ENCODE data around the gene GMEB2.

GMEB2 gene

DNA sequence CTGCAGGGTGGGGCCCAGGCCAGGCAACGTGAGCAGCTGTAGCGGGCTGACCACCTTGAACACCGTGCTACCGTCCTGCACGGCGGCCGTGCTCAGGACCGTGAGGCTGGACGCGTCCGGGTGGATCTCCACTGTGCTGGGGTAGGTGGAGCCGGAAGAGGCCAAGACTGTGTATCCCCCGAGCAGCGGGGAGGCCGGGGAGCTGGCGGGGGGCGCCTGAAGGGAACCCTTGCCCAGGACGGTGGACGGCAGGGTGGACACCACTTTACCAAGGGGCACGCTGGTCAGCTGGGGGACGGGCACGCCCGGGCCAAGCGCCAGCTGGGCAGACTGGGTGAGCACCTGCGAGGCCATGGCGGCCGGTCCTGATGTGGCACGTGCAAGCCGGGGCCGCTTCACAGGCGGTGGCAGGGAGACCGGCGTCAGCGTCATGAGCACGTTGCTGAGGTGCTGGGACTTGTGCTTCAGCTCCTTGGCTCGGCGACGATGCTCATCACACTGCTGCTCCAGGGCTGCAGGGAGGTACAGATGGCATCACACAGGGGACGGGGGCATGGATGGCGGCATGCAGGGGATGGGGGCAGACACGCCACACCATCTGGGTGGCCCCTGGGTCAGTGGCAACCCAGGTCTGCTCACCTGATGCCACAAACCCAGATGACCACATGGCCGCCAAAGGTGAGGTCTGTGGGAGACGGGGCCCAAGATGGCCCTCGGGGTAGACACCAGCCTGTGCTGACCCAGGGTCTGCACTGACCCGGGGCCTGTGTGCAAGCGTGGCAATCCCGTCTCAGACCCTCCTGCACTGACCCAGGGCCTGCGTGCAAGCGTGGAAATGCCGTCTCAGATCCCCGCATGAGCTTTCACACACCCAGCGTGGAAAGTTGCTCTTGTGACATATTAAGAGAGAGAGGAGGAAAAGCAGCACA is 36.4 kb downstream of the GMEB2 start:
- no peak for DNase-seq (ENCODE audit: low read depth in 2 of 2, low spot score in 1 of 2)

DNA sequence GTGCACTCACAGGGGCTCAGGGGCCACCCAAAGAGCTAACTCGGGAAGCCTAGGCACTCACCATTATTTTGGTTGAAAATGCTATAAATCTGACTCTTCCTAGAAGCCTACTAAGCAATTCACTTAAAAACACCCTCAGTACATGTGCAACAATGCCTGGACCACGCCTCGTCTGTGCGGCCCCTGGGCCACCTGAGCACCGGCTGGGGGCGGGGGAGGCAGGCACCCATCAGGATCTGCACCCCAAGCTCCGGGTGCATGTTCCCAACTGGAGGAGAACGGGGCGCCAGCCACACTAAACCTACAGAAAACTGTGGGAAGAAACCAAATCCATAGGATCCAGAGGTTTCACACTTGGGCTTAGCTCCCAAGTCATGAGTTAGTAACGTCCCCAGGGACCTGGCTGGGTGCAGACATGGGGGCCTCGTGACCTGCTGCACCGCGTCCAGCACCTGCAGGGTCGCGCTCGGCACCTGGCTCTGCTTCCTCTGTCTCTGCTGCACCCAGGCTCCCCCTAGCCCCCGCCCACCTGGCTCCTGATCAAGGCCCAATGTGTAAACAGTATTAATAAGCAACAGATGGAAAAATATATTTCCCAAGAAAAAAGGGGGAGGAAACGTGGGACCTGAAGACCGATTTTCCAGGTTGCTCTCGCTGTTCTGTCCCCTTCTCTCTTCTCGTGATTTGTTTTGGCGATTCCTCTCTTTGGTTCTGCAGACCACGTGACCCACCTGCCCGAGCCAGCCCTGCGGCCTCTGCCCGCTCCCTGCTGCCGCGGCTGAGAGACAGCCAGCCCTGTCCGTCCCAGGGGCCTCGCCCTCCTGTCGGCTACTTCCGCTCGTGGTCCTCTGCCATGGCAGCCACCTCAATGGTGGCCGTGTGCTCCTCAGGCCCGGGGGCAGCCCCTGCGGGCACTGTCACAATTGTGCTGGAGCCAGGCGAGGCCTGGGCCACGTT is 37.4 kb downstream of the GMEB2 start:
- DNase-seq (ENCODE audit: low read depth in 2 of 2, low spot score in 1 of 2) = no peak

DNA sequence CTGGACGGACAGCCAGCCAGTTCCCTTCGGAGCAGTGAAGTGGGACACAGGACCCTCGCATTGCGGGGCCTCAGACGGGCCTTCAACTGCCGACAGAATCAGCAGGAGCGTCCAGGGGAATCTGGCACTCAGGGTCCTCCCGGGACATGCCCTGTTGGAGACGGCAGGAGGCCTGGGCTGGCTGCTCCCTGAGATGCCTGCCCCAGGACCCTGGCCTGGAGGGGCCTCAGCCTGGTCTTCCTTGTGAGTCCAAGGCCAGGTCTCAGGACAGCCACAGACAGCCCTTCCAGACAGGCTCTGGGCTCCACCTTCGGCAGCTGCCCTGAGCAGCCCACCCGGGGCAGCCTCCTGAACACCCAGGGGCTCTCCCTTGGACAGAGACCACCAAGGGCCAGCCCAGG is 38.3 kb downstream of the GMEB2 start:
- DNase-seq (ENCODE audit: low read depth in 2 of 2, low spot score in 1 of 2) = no peak

DNA sequence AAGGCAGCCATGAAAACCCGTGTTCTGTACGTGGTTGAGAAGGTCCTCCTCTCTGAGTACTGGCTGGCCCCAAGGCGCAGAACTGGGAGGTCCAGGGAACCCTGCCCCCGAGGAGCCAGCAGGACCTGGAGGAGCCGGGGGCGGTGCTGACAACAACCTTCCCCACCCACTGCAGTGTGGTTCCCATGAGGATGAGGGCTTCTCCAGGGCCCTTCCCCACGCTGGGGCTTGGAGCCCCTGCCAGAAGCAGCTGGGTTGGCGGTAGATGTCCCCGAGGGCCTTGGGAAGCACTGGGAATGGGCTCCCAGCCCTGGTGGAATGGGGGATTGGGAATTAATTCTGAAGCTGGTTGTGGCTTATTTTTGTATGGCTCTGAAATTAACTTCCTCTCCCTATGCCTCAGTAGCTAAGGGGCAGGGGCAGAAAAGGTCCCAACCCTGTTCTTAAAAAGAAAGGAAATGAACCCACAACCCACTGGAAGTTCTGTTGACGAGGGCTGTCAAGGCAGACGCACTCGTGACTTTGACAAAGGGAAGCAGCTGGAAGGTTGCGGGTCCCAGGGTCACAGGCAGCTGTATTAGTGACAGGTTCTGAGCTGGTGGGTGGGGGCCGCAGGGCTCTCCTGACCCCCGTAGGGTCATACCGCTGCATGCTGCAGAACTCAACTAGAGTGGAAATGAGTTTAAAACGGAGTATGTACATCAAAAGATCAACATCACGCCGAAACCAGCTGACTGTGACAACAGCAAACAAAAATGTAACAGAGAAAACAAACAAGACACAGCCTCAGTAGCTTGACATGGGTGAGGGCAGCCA is 38.9 kb downstream of the GMEB2 start:
- DNase-seq (ENCODE audit: low read depth in 2 of 2, low spot score in 1 of 2) = no peak

DNA sequence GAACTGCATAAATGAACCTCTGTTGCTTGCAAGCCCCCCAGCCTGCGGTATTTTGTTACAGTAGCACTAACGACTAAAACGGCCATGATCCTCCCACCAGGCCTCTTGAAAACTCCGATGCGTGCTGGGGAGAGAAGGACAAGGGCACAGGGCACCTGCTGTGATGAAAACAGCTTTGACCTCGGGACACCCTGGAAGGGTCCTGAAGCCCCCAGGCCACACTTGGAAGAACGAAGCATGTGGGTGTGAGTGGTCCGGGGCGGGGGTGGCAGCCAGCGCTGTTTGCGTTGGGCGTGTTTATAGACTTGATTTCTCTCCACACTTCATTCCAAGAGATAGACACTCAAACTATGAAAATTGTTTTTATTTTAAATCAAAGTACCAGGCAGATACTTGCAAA is 39.6 kb downstream of the GMEB2 start:
- no peak for DNase-seq (ENCODE audit: low read depth in 2 of 2, low spot score in 1 of 2)

DNA sequence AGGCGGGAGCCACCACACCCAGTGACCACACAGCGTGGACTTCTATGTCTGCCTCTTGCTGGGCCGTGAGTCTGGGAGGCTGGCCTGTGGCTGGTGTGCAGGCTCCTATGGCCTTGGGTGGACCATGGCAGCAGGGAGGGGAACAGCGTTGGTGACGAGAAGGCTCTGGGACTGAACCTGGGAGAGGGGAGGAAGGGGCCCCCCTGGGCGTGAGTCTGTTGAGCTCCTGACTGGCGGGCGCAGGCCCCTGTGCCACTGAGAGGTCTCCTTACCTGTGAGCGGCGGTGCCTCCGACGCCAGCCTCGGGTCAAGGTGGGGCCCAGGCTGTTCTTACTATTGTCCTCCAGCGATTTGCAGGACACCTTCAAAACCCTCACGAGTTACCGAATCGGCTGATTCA is 40.1 kb downstream of the GMEB2 start:
- no peak for DNase-seq (ENCODE audit: low read depth in 2 of 2, low spot score in 1 of 2)

DNA sequence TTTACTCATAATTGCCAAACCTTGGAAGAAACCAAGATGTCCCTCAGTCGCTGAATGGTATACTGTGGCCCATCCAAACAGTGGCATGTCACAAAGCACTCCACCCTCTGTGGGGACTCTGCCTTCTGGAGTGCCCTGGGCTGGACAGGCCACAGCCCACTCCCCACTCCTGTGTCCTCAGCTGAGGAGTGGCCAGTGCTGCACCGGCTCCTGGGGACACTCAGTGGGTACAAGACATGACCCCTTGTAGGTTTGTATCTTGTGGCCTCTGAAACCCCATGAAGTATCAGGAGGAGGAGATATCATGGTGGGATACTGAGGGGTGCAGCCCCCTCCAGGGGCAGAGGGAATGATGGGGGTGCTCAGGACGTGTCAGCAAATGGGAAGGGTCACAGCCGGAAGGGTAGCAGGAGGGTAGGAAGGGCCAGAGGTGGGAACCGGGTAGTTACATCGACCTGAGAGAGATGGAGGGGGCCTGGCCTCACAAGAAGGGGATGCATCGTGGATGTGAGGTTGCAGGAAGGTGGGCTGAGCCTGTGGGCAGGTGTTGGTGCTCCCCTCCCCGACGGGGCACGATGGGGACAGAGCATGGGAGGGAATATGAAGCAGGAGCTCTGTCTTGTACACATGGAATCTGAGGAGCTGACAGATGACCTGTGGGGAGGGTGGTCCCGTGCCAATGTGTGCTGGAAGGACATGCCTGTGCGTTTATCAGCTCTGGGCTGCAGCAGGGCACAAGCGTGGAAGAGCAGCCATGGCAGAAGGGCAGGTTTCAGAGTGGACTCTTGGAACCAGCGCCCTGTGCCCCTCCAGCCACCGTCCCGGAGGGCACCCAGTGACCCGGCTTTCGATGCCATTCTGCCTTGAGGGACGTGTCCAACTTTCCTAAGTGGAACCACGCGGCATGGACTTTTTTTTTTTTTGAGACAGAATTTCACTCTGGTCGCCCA is 41.0 kb downstream of the GMEB2 start:
- DNase-seq (ENCODE audit: low read depth in 2 of 2, low spot score in 1 of 2) = no peak

DNA sequence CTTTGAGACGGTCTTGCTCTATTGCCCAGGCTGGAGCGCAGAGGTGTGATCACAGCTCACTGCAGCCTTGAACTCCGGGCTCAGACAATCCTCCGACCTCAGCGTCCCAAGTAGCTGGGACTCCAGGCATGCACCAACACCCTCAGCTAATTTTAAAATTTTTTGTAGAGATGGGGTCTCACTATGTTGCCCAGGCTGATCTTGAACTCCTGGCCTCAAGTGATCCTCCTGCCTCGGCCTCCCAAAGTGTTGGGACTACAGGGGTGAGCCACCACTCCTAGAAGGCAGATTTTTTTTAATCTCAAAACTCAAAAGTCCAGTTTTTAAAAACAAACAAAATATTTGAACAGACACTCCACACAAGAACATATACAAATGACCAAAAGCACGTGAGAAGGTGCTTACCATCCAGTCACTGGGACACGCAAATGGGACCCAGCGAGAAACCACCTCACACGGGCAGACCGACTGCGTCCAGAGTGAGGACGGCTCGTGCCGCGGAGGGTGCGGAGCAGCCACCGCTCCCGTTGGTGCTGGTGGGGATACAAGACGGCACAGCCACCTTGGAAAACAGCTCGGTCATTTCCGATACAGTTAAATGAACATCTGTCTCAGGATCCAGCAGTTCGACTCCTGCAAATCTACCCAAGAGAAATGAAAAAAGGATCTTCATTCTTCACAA is 44.4 kb downstream of the GMEB2 start:
- no peak for DNase-seq (ENCODE audit: low read depth in 2 of 2, low spot score in 1 of 2)

DNA sequence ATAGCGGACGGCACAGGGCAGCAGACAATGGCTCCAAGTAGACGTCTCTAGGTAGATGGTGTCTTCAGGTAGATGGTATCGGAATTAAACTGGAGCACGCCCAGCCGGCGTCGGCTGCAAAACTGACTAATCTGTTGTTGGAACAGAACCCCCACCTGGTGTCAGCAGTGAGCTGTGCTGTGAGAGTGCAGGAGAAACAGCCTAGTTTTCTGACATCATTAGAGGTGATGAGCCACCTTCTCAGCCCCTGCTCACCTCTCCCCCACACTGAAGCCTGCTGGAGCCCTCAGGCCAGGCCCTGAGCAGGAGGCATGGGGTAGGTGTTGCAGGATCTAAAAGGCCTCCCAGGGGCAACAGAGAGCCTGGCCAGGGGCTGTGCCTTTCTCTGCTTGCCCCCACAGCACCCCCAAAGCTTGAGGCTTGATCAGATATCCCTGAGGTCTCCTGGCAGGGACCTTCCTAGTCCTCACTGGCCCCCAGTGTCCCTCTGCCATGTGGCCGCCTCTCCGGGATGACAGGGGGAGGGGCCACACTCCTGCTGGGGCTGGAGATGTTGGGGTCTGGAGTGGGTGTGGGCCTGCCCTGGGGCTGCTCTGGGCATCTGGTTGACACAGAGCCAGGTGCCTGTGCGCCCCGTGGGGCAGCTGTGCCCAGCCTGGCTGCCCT is 46.0 kb downstream of the GMEB2 start:
- DNase-seq (ENCODE audit: low read depth in 2 of 2, low spot score in 1 of 2) = peak; percentile 39 to 53

DNA sequence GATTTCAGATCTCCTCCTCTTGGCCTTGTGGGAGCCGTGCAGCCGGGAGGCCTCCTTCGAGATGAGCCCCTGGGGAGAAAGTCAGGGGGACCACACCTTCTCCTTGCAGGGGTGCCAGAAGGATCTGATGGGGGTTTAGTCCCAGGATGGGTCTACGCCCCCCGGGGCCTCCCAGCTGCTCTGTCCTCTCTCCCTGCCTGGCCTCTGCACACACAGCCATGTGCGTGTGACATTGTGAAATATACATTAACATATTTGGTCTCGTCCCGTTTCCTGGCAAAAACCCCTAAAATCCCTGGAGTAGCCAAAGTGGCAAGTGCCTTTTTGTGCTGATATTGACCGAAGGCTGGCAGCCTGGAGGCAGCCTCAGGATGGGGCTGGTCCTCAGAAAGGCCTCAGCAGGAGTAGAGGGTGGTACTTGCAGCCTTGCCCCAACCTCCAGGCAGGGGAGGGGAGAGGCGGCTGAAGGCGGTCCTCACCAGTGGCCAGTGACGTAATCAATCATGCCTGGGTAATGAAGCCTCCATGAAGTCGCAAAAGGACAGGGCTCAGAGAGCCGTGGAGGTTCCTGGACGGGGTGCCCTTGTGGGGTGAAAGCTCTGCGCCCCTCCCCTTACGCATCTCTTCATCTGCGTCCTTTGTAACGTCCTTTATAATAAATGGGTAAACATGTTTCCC is 47.7 kb downstream of the GMEB2 start:
- no peak for DNase-seq (ENCODE audit: low read depth in 2 of 2, low spot score in 1 of 2)

DNA sequence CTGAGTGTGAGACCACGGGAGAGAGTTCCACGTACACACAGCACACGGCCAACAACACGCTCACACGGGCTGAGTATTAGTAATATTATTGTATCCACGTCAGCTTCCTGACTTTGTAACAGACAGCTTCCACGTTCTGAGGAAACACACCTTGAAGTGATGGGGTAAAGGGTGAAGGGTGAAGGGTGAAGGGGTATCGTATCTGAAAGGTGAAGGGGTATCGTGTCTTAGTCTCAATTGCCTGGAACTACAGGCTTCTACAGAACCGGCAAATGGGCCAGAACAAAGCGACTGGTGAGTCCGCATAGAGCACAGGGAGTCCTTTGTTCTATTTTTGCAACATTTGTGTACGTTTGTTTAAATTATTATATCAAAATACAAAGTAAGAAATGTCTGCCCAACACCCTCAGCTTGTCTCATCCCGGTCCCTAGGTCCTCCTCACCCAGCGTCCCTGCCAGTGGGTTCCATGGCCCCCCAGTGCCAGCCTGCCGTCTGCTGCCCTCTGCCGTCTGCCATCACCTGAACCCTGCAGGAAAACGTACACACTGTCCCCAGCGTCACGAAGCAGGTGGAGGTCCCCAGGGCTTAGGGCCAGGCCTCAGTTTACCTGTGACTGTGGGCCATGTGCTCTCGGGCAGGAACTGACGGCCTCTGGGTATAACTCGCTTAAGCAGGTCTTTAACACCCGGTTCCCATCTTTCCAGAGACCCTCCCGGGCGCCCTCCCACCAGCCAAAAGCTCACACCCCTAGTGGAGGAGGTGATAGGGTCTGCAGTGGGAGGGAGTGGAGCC is 48.5 kb downstream of the GMEB2 start:
- DNase-seq (ENCODE audit: low read depth in 2 of 2, low spot score in 1 of 2) = no peak

DNA sequence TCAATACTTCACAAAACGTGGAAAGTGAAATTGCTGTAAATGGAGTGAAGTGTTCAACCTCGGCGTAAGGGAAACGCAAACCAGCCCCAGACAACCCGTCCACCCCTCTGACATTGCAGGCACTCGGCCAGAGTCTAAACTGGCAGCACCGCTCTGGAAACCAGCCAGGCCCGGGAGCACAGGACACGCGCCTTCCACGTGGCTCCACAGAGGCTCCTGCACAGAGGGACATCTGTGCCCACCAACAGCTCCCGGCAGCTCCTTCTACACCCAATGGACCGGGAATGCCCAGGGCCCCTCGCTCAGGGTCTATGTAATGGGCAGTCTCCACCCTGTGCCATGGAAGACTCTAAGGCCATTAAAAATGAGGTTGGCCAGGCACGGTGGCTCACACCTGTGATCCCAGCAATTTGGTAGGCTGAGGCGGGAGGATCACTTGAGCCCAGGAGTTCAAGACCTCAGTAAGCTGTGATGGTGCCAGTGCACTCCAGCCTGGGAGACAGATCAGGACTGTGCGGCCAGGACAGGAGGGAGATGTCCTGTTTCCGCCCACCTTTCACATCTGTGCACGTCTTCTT is 49.5 kb downstream of the GMEB2 start:
- DNase-seq (ENCODE audit: low read depth in 2 of 2, low spot score in 1 of 2) = no peak

DNA sequence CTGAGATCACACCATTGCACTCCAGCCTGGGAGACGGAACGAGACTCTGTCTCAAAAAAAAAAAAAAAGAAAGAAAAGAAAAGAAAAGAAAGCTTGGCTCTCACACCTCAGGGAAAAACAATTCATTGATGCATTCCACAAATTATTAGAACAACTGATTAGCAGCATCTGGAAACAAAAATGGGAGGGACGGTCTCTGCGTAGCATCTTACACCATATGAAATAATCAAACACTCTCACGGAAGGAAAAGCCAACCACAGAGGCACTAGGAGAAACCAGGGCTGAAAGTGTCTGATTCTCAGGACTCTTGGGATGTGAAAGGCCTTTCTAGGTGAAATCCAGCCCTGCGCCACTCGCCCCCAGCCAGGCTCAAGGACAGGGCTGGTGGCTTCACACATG is 50.6 kb downstream of the GMEB2 start:
- DNase-seq (ENCODE audit: low read depth in 2 of 2, low spot score in 1 of 2) = no peak

DNA sequence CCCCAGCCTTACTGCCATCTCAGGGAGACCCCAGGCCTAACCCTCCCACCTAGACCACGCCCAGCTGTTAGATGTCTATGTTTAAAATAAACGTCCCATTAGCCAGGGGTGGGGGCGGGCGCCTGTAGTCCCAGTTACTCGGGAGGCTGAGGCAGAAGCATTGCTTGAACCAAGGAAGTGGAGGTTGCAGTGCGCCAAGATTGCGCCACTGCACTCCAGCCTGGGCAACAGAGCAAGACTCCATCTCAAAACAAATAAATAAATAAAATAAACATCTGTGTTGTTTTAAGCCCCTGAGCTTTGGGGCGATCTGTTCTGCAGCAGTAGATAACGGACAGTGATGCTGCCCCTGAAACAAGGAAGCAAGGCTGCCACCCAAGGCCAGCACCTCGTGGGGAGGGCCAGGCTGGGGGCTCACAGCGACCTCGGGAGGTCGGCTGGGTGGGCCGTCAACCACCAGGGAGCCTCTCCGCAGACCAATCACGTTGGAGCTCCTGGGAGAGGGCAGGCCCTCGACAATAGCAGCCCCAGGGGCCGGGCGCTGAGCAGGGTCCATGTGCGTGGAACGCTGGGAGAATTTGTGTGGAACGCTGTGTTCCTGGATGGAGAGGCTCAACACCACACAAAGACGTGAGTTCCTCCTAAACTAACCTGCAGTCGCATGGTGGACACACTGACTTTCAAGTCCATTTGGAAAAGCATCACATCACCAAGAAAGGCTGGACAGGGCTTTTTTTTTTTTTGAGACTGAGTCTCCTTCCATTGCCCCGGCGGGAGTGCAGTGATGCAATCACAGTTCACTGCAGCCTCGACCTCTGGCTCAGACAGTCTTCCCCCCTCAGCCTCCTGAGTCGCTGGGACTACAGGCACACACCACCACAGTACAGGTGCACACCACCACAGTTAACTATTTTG is 51.8 kb downstream of the GMEB2 start:
- no peak for DNase-seq (ENCODE audit: low read depth in 2 of 2, low spot score in 1 of 2)

DNA sequence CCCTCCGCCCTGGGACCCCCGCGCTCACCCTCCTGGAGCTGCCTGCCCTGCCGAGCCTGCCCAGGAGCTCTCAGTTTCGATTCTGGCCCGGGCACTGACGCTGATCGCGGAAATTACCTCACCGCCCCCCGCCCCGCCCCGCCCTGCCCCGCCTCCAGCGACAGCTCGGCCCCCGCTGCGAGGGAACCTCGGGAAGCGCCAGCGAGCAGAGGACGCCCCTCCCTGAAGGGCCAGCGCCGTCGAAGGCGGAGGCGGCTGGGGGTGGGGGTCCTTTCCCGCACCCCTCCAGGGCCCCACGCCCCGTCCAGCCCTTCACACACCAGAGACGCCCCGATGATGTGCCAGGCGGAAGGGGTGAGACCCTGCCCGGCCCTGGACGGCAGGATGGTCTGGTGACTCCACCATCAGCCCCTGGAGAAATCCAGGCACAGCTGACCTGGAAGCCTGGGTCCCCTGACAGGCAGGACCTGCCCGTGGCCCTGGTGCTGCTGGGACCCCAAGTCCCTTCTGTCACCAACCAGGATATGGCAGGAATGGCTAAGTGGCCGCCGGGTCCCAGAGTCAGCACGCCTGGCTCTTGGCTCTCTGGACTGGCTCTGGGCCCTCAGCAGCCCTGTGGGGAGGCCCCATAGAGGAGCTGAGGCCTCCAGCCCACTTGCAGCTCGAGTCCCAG is 52.6 kb downstream of the GMEB2 start, which contains the start of gene HELZ2:
Gene HELZ2, minus strand, starts transcription at position 84 of the 673 bp plus-strand sequence. CDS start 1,854 bp downstream, outside the sequence.
- peak; percentile 43 to 55 for DNase-seq (ENCODE audit: low read depth in 2 of 2, low spot score in 1 of 2)
